Hematopoietic multipotent progenitor cell (in vitro differentiated cells): ENCODE data around the gene FAM76B. TPM values are rescaled to one million over a fixed set of nuclear protein-coding genes. Genes with fewer than 3 reads are reported as not detected.

Experiments used
- DNase-seq, 3 donors: peaks; one replicate each; pipeline ENCODE4 v3.0.0-alpha.2; 2011 to 2015; ENCODE audit warnings: low read depth in 2 of 3, low spot score in 2 of 3
- total RNA-seq: library from RNA; depleted of rRNA; stranded (reverse); fragments of >200 nt; gene quantifications from one replicate; pipeline ENCODE4 v1.2.3, GENCODE V29; 2012

Gene FAM76B
- total RNA-seq, 1 donor: 19.9 TPM

DNA sequence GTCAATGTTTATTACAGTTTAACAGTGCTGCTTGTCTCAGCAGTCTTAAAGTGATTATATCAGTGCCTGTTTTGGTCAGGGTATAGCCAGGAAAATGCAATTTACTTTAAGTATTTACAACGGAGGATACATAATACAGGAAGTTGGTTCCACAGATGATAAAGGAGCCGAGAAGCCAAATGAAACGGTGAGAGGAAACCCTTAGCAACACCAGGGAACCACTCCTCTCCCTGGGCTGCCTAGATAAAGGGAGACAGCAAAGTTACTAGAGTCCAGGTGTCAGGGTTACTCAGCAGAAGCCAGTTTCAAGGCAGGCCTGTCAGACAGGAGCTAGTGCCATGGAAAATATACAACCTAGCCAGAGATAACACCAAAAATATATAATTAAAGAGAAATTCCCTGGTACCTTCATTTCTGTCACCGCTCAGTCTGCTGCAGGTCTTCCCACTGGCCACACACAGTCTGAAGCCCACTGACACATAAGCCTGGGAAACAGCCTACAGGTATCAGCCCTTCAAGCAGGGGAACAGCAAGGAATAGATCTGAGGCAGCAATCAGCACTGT is 55.5 kb downstream of the FAM76B start:
- peak in 2 of 3 donors; percentile 93 to 97 for DNase-seq

DNA sequence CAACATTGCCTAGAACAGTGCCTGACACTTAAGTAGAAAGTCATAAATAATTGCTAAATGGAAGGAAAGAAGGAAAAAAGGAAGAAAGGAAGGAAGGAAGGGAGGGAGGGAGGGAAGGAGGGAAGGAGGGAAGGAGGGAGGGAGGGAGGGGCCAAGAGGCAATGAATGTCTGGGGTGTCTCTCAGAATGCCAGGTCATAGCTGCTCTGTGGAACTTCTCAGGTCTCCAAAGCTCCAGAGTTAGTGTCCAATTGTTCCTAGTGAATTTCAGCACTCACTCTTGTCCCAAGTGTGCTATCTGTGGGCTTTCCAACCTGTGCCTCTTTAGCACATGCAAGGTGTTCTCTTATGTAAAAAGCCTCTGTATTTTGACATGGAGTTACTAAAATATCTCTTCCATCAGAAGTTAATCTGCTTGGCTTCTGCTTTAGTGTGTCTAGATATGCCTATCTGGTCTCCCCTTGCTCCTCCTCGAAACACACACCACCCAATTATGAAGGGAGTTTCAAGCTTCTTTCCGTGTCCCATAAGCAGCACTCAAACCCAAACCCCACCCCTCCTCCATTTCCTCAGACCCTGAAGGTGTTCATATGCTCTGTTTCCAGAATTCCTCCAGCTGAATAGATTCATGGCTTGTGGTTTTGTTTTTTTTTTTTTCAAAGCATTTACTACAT is 56.5 kb downstream of the FAM76B start:
- peak in 1 of 3 donors; percentile 4 for DNase-seq

DNA sequence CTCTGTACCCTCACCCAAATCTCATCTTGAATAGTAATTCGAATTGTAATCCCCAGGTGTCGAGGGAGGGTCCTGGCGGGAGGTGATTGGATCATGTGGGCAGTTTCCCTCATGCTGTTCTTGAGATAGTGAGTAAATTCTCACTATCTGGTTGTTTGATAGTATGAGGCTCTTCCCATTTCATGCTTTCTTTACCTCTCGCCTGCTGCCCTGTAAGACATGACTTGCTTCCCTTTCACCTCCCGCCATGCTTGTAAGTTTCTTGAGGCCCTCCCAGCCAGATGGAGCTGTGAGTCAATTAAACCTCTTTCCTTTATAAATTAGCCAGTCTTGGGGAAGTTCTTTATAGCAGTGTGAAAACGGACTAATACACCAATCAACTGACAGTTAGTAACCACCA is 60.1 kb downstream of the FAM76B start:
- DNase-seq: no peak

- no peak for DNase-seq
Measured at GRCh38 chr11:95728790-95729189, 60.8 kb downstream of the FAM76B start.

GRCh38 chr11:95728094-95728493 is 61.5 kb downstream of the FAM76B start:
- DNase-seq: no peak

DNA sequence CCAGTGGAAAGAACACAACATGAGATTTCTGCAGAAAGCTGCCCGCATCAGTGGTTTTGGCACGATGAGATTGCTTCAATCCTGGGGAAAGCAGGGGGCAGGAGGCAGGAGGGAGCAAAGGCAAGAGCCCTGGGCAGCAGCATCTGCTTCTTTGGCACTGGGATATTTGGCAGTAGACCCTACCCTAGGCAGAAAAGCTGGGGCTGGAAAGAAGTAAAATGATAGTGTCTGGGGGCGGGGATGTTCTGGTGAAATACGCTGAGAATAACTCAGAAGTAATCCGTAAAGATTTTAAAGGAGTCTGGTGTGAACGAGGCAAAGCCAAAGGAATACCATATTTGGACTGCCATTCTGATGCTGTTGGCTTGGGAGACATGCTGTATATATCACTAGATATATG is 62.0 kb downstream of the FAM76B start:
- no peak for DNase-seq

DNA sequence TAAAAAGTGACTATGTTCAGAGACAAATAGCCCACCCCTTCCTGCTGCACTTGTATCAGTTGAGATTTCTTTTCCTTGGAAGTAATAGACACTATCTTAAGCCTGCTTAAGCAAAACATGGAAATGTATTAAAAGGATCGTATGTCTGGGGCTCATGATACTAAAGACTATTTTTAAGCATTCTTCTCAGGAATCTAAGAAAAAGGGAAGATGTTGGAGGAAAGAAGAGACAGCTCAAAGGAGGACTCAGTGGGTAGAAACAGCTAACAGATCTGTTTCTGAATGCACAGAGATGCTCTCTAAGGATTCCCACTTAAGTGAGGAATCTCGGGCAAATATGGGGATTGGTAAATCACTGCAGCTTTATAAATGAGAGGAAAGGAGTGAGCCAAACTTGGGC is 62.5 kb downstream of the FAM76B start:
- no peak for DNase-seq

GRCh38 chr11:95725196-95725595 is 64.4 kb downstream of the FAM76B start:
- peak in 1 of 3 donors; percentile 31 for DNase-seq

DNA sequence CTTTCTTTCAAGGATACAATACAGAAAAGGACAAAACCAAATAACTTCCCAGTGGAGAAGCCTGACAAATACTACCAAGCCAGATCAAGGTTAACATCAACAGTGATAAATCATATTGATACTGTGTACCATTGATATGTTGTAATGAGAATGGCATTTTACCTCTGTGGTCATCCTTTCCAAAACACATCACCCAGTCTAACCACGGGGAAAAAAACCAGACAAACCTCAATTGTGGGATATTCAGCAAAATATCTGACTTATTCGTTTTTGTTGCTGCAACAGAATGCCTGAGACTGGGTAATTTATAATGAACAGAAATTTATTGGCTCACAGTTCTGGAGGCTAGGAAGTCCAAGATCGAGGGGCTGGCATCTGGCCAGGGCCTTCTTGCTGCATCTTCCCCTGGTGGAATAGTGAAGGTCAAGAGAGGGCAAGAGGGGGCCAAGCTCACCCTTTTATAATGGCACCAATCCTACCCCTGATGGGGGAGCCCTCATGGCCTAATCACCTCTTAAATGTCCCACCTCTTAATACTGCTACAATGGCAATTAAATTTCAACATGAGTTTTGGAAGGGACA is 66.1 kb downstream of the FAM76B start:
- DNase-seq: no peak

DNA sequence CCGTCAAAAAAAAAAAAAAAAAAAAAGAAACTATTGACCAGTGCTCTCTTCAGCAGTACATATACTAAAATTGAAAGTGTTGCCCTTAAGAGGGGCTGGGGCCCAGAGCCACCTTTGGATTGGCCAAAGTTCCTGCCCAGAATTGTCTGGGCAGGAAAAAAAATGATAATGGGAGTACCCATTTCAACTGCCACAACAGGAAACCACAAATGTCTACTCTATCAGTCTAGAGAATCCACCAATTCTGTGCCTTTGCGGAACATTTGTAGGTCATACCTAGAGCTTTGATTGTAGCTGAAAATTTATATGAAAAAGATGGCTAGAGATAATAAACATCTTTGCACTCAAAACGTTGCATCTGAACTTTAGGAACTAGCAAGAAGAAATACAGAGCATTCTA is 69.4 kb downstream of the FAM76B start:
- DNase-seq: no peak

Other genes starting within 250 kb of the FAM76B start
- gene CEP57, start 716 bp upstream of the FAM76B start, total RNA-seq: 39.0 TPM
- gene MTMR2, start 134.3 kb upstream of the FAM76B start, total RNA-seq: 8.3 TPM